ENCODE data around the gene NEUROD4. TPM values are rescaled to one million over a fixed set of nuclear protein-coding genes. Genes with fewer than 3 reads are reported as not detected.

NEUROD4 gene
- total and polyA plus RNA-seq, 2 experiments from 2014 or later: not detected

GRCh38 chr12:54975272-54975671 is 44.5 kb upstream of the NEUROD4 start:
- TF ChIP-seq EZH2 (IDR thresholded peaks at IDR 0.05; ENCODE audit: borderline replicate concordance) (no peak), EZH2phosphoT487 (IDR thresholded peaks at IDR 0.05; ENCODE audit: low read depth, severe bottlenecking, unreplicated experiment) (no peak)
- TF ChIP-seq, protein P1, sequence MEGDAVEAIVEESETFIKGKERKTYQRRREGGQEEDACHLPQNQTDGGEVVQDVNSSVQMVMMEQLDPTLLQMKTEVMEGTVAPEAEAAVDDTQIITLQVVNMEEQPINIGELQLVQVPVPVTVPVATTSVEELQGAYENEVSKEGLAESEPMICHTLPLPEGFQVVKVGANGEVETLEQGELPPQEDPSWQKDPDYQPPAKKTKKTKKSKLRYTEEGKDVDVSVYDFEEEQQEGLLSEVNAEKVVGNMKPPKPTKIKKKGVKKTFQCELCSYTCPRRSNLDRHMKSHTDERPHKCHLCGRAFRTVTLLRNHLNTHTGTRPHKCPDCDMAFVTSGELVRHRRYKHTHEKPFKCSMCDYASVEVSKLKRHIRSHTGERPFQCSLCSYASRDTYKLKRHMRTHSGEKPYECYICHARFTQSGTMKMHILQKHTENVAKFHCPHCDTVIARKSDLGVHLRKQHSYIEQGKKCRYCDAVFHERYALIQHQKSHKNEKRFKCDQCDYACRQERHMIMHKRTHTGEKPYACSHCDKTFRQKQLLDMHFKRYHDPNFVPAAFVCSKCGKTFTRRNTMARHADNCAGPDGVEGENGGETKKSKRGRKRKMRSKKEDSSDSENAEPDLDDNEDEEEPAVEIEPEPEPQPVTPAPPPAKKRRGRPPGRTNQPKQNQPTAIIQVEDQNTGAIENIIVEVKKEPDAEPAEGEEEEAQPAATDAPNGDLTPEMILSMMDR (IDR thresholded peaks at IDR 0.05; ENCODE audit: poor library complexity): no peak
- H3K36me3 ChIP-seq (replicated peaks; ENCODE audit: insufficient read depth, low read depth): no peaks in the 10 kb centered on the region
- no peaks in the 10 kb centered on the region for H3K4me1 ChIP-seq (ENCODE audit: insufficient read depth)
- H4K20me1 ChIP-seq (ENCODE audit: insufficient read depth, poor library complexity, severe bottlenecking): no peaks in the 10 kb centered on the region
- H3K27me3 ChIP-seq: no peaks in the 10 kb centered on the region
- H3K9me3 ChIP-seq (ENCODE audit: low read depth): no peaks in the 10 kb centered on the region
- no peak overlapping the region for H3K27ac ChIP-seq
- H2AFZ ChIP-seq: no peak overlapping the region
- no peak overlapping the region for H3K4me3 ChIP-seq
- DNase-seq (ENCODE audit: low spot score): no peak
- no peak overlapping the region for H3K4me2 ChIP-seq
- H3K79me2 ChIP-seq: no peaks in the 10 kb centered on the region
- WGBS (ENCODE audit: low lambda C conversion rate, missing lambda C conversion rate): 89% methylated on average over 2 of the region's 2 CpGs
- no peaks in the 10 kb centered on the region for H3K9me2 ChIP-seq (replicated peaks; ENCODE audit: insufficient read depth)

GRCh38 chr12:54975875-54976274 is 43.9 kb upstream of the NEUROD4 start:
- H3K36me3 ChIP-seq (replicated peaks; ENCODE audit: insufficient read depth, low read depth): no peaks in the 10 kb centered on the region
- no peaks in the 10 kb centered on the region for H3K9me3 ChIP-seq (ENCODE audit: low read depth)
- no peaks in the 10 kb centered on the region for H3K9me2 ChIP-seq (replicated peaks; ENCODE audit: insufficient read depth)
- H3K79me2 ChIP-seq: no peaks in the 10 kb centered on the region
- 42% methylated on average over 6 of the region's 6 CpGs for WGBS (ENCODE audit: low lambda C conversion rate, missing lambda C conversion rate)
- no peak overlapping the region for H3K4me2 ChIP-seq
- no peak for DNase-seq (ENCODE audit: low spot score)
- H2AFZ ChIP-seq: no peak overlapping the region
- H3K4me1 ChIP-seq (ENCODE audit: insufficient read depth): no peaks in the 10 kb centered on the region
- H3K27me3 ChIP-seq: no peaks in the 10 kb centered on the region
- H3K27ac ChIP-seq: no peak overlapping the region
- H4K20me1 ChIP-seq (ENCODE audit: insufficient read depth, poor library complexity, severe bottlenecking): no peaks in the 10 kb centered on the region
- H3K4me3 ChIP-seq: no peak overlapping the region
- TF ChIP-seq, protein P1 (IDR thresholded peaks at IDR 0.05; ENCODE audit: poor library complexity): no peak
- TF ChIP-seq EZH2 (IDR thresholded peaks at IDR 0.05; ENCODE audit: borderline replicate concordance) (no peak), EZH2phosphoT487 (IDR thresholded peaks at IDR 0.05; ENCODE audit: low read depth, severe bottlenecking, unreplicated experiment) (no peak)

GRCh38 chr12:54977155-54977554 is 42.6 kb upstream of the NEUROD4 start:
- no peak for DNase-seq (ENCODE audit: low spot score)
- 39% methylated on average over 3 of the region's 3 CpGs for WGBS (ENCODE audit: low lambda C conversion rate, missing lambda C conversion rate)
- Histone ChIP-seq H3K9me3 (ENCODE audit: low read depth) (no peaks in the 10 kb centered on the region), H3K79me2 (no peaks in the 10 kb centered on the region), H3K4me3 (no peak overlapping the region), H4K20me1 (ENCODE audit: insufficient read depth, poor library complexity, severe bottlenecking) (no peaks in the 10 kb centered on the region), H2AFZ (no peak overlapping the region), H3K36me3 (replicated peaks; ENCODE audit: insufficient read depth, low read depth) (no peaks in the 10 kb centered on the region), H3K4me2 (no peak overlapping the region), H3K4me1 (ENCODE audit: insufficient read depth) (no peaks in the 10 kb centered on the region), H3K27ac (no peak overlapping the region), H3K27me3 (no peaks in the 10 kb centered on the region), H3K9me2 (replicated peaks; ENCODE audit: insufficient read depth) (no peaks in the 10 kb centered on the region)
- TF ChIP-seq EZH2 (IDR thresholded peaks at IDR 0.05; ENCODE audit: borderline replicate concordance) (no peak), EZH2phosphoT487 (IDR thresholded peaks at IDR 0.05; ENCODE audit: low read depth, severe bottlenecking, unreplicated experiment) (no peak)
- TF ChIP-seq, protein P1 (IDR thresholded peaks at IDR 0.05; ENCODE audit: poor library complexity): no peak

GRCh38 chr12:54977857-54978256 is 41.9 kb upstream of the NEUROD4 start:
- Histone ChIP-seq H3K9me3 (ENCODE audit: low read depth) (no peaks in the 10 kb centered on the region), H3K4me1 (ENCODE audit: insufficient read depth) (no peaks in the 10 kb centered on the region), H3K27me3 (no peaks in the 10 kb centered on the region), H3K79me2 (no peaks in the 10 kb centered on the region), H3K4me2 (no peak overlapping the region), H3K9me2 (replicated peaks; ENCODE audit: insufficient read depth) (no peaks in the 10 kb centered on the region), H4K20me1 (ENCODE audit: insufficient read depth, poor library complexity, severe bottlenecking) (no peaks in the 10 kb centered on the region), H3K36me3 (replicated peaks; ENCODE audit: insufficient read depth, low read depth) (no peaks in the 10 kb centered on the region), H3K27ac (no peak overlapping the region), H2AFZ (no peak overlapping the region), H3K4me3 (no peak overlapping the region)
- TF ChIP-seq, protein P1 (IDR thresholded peaks at IDR 0.05; ENCODE audit: poor library complexity): no peak
- TF ChIP-seq EZH2 (IDR thresholded peaks at IDR 0.05; ENCODE audit: borderline replicate concordance) (no peak), EZH2phosphoT487 (IDR thresholded peaks at IDR 0.05; ENCODE audit: low read depth, severe bottlenecking, unreplicated experiment) (no peak)
- 70% methylated on average over 5 of the region's 5 CpGs for WGBS (ENCODE audit: low lambda C conversion rate, missing lambda C conversion rate)
- no peak for DNase-seq (ENCODE audit: low spot score)
